AG10803 (cell line): ENCODE results near the gene PDCD5.
"Not testable (repeated sequence)": the region's sequence is repeated elsewhere in the genome, so short reads cannot be mapped to it uniquely, and the experiment has no call there.

Experiments used
- DNase-seq: peaks from one replicate; pipeline ENCODE4 v3.0.0; 2010; ENCODE audit warnings: low read depth
- H3K4me3 ChIP-seq: 2 replicates; pipeline ENCODE4 v1.5.1; 2011; ENCODE audit warnings: mild to moderate bottlenecking, low read length, control low read depth
- CTCF ChIP-seq: conservative IDR thresholded peaks from 2 replicates; pipeline ENCODE4 v1.5.1; 2011; ENCODE audit warnings: mild to moderate bottlenecking, low read length, control low read depth, inconsistent platforms

The PDCD5 gene

GRCh38 chr19:32580901-32581704, at the start of gene PDCD5:
TSS of gene PDCD5 (plus strand) at chr19:32581190. CDS start at chr19:32581262, 72 bp downstream.
- TF ChIP-seq CTCF, result no peak
- DNase-seq, result peak; percentile 90
- H3K4me3 ChIP-seq, result peak within 1 kb of the TSS; percentile 81

GRCh38 chr19:32532233-32532632, 48.8 kb upstream of the PDCD5 start:
- DNase-seq, result no peak
- no peak for TF ChIP-seq CTCF

GRCh38 chr19:32537580-32537979, 43.4 kb upstream of the PDCD5 start:
- no peak overlapping the region for H3K4me3 ChIP-seq
- DNase-seq, result no peak
- no peak for TF ChIP-seq CTCF

More at GRCh38 chr19:32532233-32532632, 48.8 kb upstream of the PDCD5 start:
- H3K4me3 ChIP-seq, result no peak overlapping the region

- TF ChIP-seq CTCF, result no peak
- no peak overlapping the region for H3K4me3 ChIP-seq
These were observed 41.6 kb upstream of the PDCD5 start for GRCh38 chr19:32539240-32539916.

GRCh38 chr19:32540621-32541020, 40.4 kb upstream of the PDCD5 start:
- no peak overlapping the region for H3K4me3 ChIP-seq
- DNase-seq, result no peak
- TF ChIP-seq CTCF, result no peak

More at GRCh38 chr19:32539240-32539916, 41.6 kb upstream of the PDCD5 start:
- DNase-seq, result no peak

- DNase-seq, H3K4me3 ChIP-seq: not testable (repeated sequence)
These were observed 39.6 kb upstream of the PDCD5 start for GRCh38 chr19:32541376-32541775.

GRCh38 chr19:32542477-32543108, 38.4 kb upstream of the PDCD5 start:
- no peak overlapping the region for H3K4me3 ChIP-seq
- no peak for TF ChIP-seq CTCF

More at GRCh38 chr19:32542477-32543108, 38.4 kb upstream of the PDCD5 start:
- no peak for DNase-seq
